ENCODE data around the gene CNPPD1. TPM values are rescaled to one million over a fixed set of nuclear protein-coding genes. Genes with fewer than 3 reads are reported as not detected.

Gene CNPPD1
- total RNA-seq, 2 donors from 2014 or later: 60.4 to 67.0 TPM

GRCh38 chr2:219177552-219178376 lies 1.0 kb upstream of the CNPPD1 start, which contains the start of gene RETREG2:
TSS of gene RETREG2 (plus strand) at chr2:219178275. CDS start at chr2:219178353, 78 bp downstream.
- Mint-ChIP-seq H3K36me3 (ENCODE audit: low read depth) (peaks cover 89% of the 10 kb centered on the region), H3K27ac (peak within 1 kb of the TSS; percentile 98), H3K27me3 (no peaks in the 10 kb centered on the region), H3K4me1 (peaks cover 26% of the 10 kb centered on the region), H3K4me3 (peak within 1 kb of the TSS; percentile 99), H3K9me3 (no peaks in the 10 kb centered on the region)
- ATAC-seq (replicated peaks): peak; percentile 77

- peaks cover 24% of the 10 kb centered on the region for H3K4me1 Mint-ChIP-seq
- no peaks in the 10 kb centered on the region for H3K27me3 Mint-ChIP-seq
- peak overlapping the region; percentile 82 for H3K27ac Mint-ChIP-seq
- H3K9me3 Mint-ChIP-seq: no peaks in the 10 kb centered on the region
- peak overlapping the region; percentile 99 for H3K4me3 Mint-ChIP-seq
- peak; percentile 23 for ATAC-seq (replicated peaks)
- peaks cover 89% of the 10 kb centered on the region for H3K36me3 Mint-ChIP-seq (ENCODE audit: low read depth)
Observed at GRCh38 chr2:219175928-219176817, 552 bp downstream of the CNPPD1 start.

- no peak for ATAC-seq (replicated peaks)
- peaks cover 17% of the 10 kb centered on the region for H3K4me1 Mint-ChIP-seq
Observed at GRCh38 chr2:219175486-219175885, 1.2 kb downstream of the CNPPD1 start.

DNA sequence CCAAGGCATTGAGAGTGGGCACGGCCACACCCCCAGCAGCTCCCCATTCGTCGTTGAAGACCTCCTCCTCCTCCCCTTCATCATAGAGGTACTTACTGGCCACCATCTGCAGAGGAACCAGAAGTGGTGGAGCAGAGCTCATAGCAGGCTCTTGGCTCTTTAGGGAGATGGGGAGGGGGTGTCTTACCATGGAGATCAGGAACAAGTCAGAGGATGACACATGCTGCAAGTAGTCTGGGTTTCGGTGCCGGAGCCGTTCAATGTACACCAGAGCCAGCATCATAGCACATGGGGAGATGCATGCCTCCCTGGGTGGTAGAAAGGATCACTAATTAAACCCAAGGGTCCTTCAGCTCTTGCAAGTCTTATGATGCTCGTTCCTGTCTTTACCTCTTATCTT lies 1.9 kb downstream of the CNPPD1 start:
- Mint-ChIP-seq H3K27ac (peak overlapping the region; percentile 82), H3K36me3 (ENCODE audit: low read depth) (peaks cover 79% of the 10 kb centered on the region), H3K27me3 (no peaks in the 10 kb centered on the region), H3K4me1 (peaks cover 16% of the 10 kb centered on the region), H3K4me3 (peak overlapping the region; percentile 99), H3K9me3 (no peaks in the 10 kb centered on the region)
- ATAC-seq (replicated peaks): no peak

More at GRCh38 chr2:219175486-219175885, 1.2 kb downstream of the CNPPD1 start:
- Mint-ChIP-seq H3K4me3 (peak overlapping the region; percentile 99), H3K36me3 (ENCODE audit: low read depth) (peaks cover 86% of the 10 kb centered on the region), H3K27ac (peak overlapping the region; percentile 82), H3K27me3 (no peaks in the 10 kb centered on the region), H3K9me3 (no peaks in the 10 kb centered on the region)

GRCh38 chr2:219174146-219174545 lies 2.6 kb downstream of the CNPPD1 start:
- Mint-ChIP-seq H3K27ac (peak overlapping the region; percentile 82), H3K4me1 (peaks cover 13% of the 10 kb centered on the region), H3K27me3 (no peaks in the 10 kb centered on the region), H3K36me3 (ENCODE audit: low read depth) (peaks cover 72% of the 10 kb centered on the region), H3K9me3 (no peaks in the 10 kb centered on the region), H3K4me3 (peak overlapping the region; percentile 99)
- ATAC-seq (replicated peaks): no peak

DNA sequence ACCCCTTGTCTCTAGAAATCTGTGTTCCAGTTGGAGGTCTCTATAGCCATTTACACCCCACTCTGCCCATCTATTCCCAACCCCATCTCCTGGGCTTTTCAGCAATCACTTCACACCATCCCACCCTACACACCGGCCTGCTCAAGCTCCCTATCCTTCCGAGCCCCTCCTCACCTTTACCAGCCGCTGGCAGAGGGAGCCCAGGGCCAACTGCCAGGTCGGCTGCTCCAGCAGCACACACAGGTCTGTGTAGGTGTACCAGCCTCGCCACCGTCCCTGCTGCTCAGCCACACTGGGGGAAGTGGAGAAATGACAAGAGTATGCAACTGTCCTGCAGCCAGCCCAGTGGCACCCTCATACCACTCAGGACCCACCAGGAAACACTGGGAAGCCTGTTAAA lies 3.5 kb downstream of the CNPPD1 start:
- Mint-ChIP-seq H3K9me3 (no peaks in the 10 kb centered on the region), H3K4me3 (no peak overlapping the region), H3K36me3 (ENCODE audit: low read depth) (peaks cover 65% of the 10 kb centered on the region), H3K27me3 (no peaks in the 10 kb centered on the region), H3K4me1 (peaks cover 11% of the 10 kb centered on the region), H3K27ac (peak overlapping the region; percentile 63)
- no peak for ATAC-seq (replicated peaks)

- Mint-ChIP-seq H3K9me3 (no peaks in the 10 kb centered on the region), H3K4me1 (peaks cover 11% of the 10 kb centered on the region), H3K27ac (peak overlapping the region; percentile 63), H3K36me3 (ENCODE audit: low read depth) (peaks cover 61% of the 10 kb centered on the region), H3K4me3 (no peak overlapping the region), H3K27me3 (no peaks in the 10 kb centered on the region)
- ATAC-seq (replicated peaks): no peak
Observed at GRCh38 chr2:219172231-219173154, 4.2 kb downstream of the CNPPD1 start.

GRCh38 chr2:219171231-219171651 lies 5.5 kb downstream of the CNPPD1 start:
- no peaks in the 10 kb centered on the region for H3K27me3 Mint-ChIP-seq
- no peaks in the 10 kb centered on the region for H3K9me3 Mint-ChIP-seq
- no peak overlapping the region for H3K4me3 Mint-ChIP-seq
- peak; percentile 48 for ATAC-seq (replicated peaks)
- H3K4me1 Mint-ChIP-seq: peaks cover 11% of the 10 kb centered on the region
- peak overlapping the region; percentile 55 for H3K27ac Mint-ChIP-seq
- peaks cover 54% of the 10 kb centered on the region for H3K36me3 Mint-ChIP-seq (ENCODE audit: low read depth)

GRCh38 chr2:219169930-219170654 lies 6.6 kb downstream of the CNPPD1 start, which contains the start of gene SLC23A3:
TSS of gene SLC23A3 (minus strand) at chr2:219170029. CDS start at chr2:219169984, 45 bp downstream.
- Mint-ChIP-seq H3K27me3 (no peaks in the 10 kb centered on the region), H3K36me3 (ENCODE audit: low read depth) (peaks cover 43% of the 10 kb centered on the region), H3K4me3 (no peak within 1 kb of the TSS), H3K4me1 (peaks cover 11% of the 10 kb centered on the region), H3K9me3 (no peaks in the 10 kb centered on the region), H3K27ac (no peak within 1 kb of the TSS)
- peak; percentile 40 for ATAC-seq (replicated peaks)

DNA sequence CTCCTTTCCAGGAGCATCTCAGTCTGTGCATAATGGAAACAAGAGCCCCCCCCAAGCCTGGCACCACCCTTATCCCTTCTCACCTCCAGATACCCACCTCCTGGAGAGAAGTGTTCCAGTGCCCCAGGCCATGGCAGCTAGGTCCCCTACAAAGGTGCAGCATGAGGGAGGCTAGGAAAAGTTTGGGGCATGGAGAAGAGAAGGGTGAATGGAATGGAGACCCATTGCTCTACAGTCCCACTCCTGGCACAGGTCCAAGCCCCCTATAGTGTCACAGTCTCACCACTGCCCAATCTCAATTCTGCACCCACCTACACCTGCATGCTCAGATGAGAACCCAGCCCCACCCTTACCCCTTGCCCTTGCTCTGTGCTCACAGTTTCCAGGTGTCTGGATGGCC lies 7.8 kb downstream of the CNPPD1 start:
- H3K27me3 Mint-ChIP-seq: no peaks in the 10 kb centered on the region
- ATAC-seq (replicated peaks): no peak
- H3K4me1 Mint-ChIP-seq: peaks cover 2% of the 10 kb centered on the region
- no peak overlapping the region for H3K4me3 Mint-ChIP-seq
- no peaks in the 10 kb centered on the region for H3K9me3 Mint-ChIP-seq
- H3K36me3 Mint-ChIP-seq (ENCODE audit: low read depth): peaks cover 31% of the 10 kb centered on the region
- H3K27ac Mint-ChIP-seq: no peak overlapping the region

DNA sequence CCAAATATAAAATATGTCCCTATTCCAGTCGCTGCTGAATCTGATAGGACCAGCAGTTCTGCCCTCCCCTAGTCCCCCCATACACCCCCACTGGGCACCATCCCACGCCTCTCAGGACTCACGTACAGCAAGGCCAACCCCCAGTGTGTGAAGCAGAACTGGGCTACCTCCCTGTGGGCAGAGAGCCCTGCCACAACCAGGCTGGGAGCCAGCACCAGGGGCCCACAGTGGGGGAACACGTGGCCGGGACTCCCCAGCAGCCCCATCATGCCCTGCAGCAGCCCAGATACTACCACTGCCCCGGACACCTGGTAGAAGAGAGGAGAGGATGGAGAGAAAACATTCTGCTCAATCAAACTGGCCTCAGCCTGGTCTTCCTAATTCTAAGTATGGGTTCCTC lies 8.2 kb downstream of the CNPPD1 start:
- ATAC-seq (replicated peaks): no peak
- H3K27ac Mint-ChIP-seq: peak overlapping the region; percentile 56
- no peak overlapping the region for H3K4me3 Mint-ChIP-seq
- H3K36me3 Mint-ChIP-seq (ENCODE audit: low read depth): peaks cover 27% of the 10 kb centered on the region
- no peaks in the 10 kb centered on the region for H3K27me3 Mint-ChIP-seq
- no peaks in the 10 kb centered on the region for H3K4me1 Mint-ChIP-seq
- no peaks in the 10 kb centered on the region for H3K9me3 Mint-ChIP-seq

- peaks cover 22% of the 10 kb centered on the region for H3K36me3 Mint-ChIP-seq (ENCODE audit: low read depth)
- H3K4me1 Mint-ChIP-seq: no peaks in the 10 kb centered on the region
- no peaks in the 10 kb centered on the region for H3K27me3 Mint-ChIP-seq
- no peaks in the 10 kb centered on the region for H3K9me3 Mint-ChIP-seq
- H3K4me3 Mint-ChIP-seq: no peak overlapping the region
- no peak for ATAC-seq (replicated peaks)
- H3K27ac Mint-ChIP-seq: peak overlapping the region; percentile 56
Observed at GRCh38 chr2:219167997-219168396, 8.7 kb downstream of the CNPPD1 start.
